ENCODE results near the gene MPZL3.

MPZL3 gene

DNA sequence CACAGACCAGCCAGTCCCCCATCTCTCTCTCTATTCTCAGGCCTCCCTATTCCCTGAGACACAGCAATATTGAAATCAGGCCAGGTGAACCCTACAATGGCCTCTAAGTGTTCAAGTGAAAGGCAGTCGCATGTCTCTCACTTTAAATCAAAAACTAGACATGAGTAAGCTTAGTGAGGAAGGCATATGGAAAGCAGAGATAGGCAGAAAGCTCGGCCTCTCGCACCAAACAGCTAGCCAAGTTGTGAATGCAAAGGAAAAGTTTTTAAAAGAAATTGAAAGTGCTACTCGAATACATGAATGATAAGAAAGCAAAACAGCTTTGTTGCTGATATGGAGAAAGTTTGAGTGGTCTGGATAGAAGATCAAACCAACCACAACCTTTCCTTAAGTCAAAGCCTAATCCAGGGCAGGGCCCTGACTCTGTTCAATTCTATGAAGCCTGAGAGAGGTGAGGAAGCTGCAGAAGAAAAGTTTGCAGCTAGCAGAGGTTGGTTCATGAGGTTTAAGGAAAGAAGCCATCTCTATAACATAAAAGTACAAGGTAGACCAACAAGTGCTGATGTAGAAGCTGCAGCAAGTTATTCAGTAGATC is 31.7 kb upstream of the MPZL3 start:
- Histone ChIP-seq H3K9me3 (ENCODE audit: control insufficient read depth, insufficient read depth, low read length) (no peaks in the 10 kb centered on the region), H3K9ac (ENCODE audit: low read depth, low read length) (no peak overlapping the region), H3K36me3 (ENCODE audit: control insufficient read depth, insufficient read depth, low read length) (no peaks in the 10 kb centered on the region), H3K4me1 (ENCODE audit: control insufficient read depth, insufficient read depth, low read length) (no peaks in the 10 kb centered on the region), H3K4me3 (ENCODE audit: low read depth, low read length) (no peak overlapping the region), H3K27ac (ENCODE audit: low read depth, low read length) (no peak overlapping the region), H3K27me3 (ENCODE audit: control insufficient read depth, insufficient read depth, low read length) (0 out of 2 replicates have a peak, but pooled peaks cover 3% of the 10 kb centered on the region)

DNA sequence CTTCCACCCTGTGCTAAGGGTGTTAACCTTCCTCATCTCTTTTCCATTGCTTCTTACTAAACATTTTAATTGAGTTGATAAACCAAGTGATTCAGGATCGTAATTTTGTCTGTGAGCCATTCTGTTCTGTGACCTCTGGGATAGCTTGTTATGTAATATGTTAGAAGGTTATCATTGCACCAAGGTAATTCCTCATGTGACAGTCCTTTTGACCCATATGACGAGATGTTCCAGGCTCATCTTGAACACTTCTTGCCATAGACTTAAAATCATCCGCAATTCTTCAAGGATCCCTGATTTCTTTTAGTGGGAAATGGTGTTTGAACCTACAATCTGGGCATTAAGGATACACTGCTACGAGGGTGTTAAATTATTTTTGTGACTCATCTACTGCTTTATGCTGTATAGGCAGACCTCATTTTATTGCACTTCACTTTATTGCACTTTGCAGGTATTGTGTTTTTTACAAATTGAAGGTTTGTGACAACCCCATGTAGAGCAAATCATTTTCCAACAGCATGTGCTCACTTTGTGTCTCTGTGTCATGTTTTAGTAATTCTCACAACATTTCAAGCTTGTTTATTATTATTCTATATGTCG is 31.0 kb upstream of the MPZL3 start:
- H3K4me3 ChIP-seq (ENCODE audit: low read depth, low read length), result no peak overlapping the region
- H3K27me3 ChIP-seq (ENCODE audit: control insufficient read depth, insufficient read depth, low read length), result 0 out of 2 replicates have a peak, but pooled peaks cover 3% of the 10 kb centered on the region
- no peaks in the 10 kb centered on the region for H3K9me3 ChIP-seq (ENCODE audit: control insufficient read depth, insufficient read depth, low read length)
- H3K27ac ChIP-seq (ENCODE audit: low read depth, low read length), result no peak overlapping the region
- H3K9ac ChIP-seq (ENCODE audit: low read depth, low read length), result no peak overlapping the region
- H3K36me3 ChIP-seq (ENCODE audit: control insufficient read depth, insufficient read depth, low read length), result no peaks in the 10 kb centered on the region
- no peaks in the 10 kb centered on the region for H3K4me1 ChIP-seq (ENCODE audit: control insufficient read depth, insufficient read depth, low read length)

DNA sequence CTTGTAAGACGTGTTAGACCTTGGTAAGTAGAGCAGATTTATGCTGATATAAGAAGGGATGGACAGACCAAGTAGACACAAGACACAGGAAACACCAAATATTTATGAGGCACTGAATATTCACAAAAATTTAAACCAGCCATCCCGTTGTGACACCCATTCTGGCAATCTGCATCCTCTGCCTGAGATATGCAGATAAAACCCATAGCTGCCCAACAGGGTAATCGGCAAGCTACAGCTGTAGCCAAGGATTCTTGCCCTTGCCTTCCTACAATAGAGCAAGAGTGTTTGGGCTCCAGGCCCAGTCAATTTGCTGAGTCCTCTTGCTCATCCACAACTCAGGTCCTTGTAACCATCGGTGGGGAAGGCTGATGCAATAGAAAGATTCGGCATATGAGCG is 30.4 kb upstream of the MPZL3 start:
- no peaks in the 10 kb centered on the region for H3K9me3 ChIP-seq (ENCODE audit: control insufficient read depth, insufficient read depth, low read length)
- no peak overlapping the region for H3K27ac ChIP-seq (ENCODE audit: low read depth, low read length)
- no peak overlapping the region for H3K4me3 ChIP-seq (ENCODE audit: low read depth, low read length)
- H3K27me3 ChIP-seq (ENCODE audit: control insufficient read depth, insufficient read depth, low read length), result 0 out of 2 replicates have a peak, but pooled peaks cover 3% of the 10 kb centered on the region
- no peak overlapping the region for H3K9ac ChIP-seq (ENCODE audit: low read depth, low read length)
- no peaks in the 10 kb centered on the region for H3K4me1 ChIP-seq (ENCODE audit: control insufficient read depth, insufficient read depth, low read length)
- H3K36me3 ChIP-seq (ENCODE audit: control insufficient read depth, insufficient read depth, low read length), result no peaks in the 10 kb centered on the region

DNA sequence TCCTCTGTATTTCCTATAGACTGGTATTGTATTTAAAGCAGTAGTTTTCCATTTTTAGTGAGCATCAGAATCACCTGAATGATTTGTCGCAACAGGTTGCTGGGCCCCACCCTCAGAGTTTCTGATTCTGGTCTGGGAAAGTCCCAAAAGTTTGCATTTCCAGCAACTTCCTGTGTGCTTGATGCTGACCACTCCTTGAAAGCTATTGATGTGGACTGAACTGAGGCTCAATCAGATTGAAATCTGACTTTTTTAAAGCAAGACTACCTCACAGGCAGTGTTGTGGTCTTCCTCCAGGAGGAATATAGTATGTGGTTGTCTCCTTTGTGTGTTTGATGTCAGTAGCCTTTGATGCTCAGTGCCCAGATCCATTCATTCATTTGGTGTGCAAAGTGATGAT is 29.1 kb upstream of the MPZL3 start:
- Histone ChIP-seq H3K4me3 (ENCODE audit: low read depth, low read length) (no peak overlapping the region), H3K9ac (ENCODE audit: low read depth, low read length) (no peak overlapping the region), H3K36me3 (ENCODE audit: control insufficient read depth, insufficient read depth, low read length) (no peaks in the 10 kb centered on the region), H3K4me1 (ENCODE audit: control insufficient read depth, insufficient read depth, low read length) (no peaks in the 10 kb centered on the region), H3K27ac (ENCODE audit: low read depth, low read length) (no peak overlapping the region), H3K27me3 (ENCODE audit: control insufficient read depth, insufficient read depth, low read length) (0 out of 2 replicates have a peak, but pooled peaks cover 3% of the 10 kb centered on the region), H3K9me3 (ENCODE audit: control insufficient read depth, insufficient read depth, low read length) (no peaks in the 10 kb centered on the region)

DNA sequence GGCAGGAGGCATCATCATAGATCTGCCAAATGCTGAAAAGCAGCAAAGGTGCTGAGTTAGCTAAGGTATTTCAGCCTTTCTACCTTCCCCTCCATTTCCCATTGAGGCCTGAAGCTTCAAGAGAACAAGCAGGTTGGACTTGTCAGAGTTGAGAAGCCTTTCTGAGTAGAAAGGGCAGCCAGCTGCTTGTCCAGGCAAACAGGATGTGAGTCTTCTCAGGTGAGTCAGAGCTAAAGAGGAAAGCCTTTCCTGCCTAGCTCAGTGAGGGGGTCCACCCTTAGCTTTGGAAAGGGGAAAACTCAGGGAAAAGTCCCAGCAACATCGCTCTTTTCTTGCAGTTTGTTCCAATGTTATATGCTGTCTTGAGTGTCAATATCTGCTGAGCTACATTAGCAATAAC is 25.1 kb upstream of the MPZL3 start:
- no peak overlapping the region for H3K9ac ChIP-seq (ENCODE audit: low read depth, low read length)
- no peaks in the 10 kb centered on the region for H3K27me3 ChIP-seq (ENCODE audit: control insufficient read depth, insufficient read depth, low read length)
- peak overlapping the region; percentile 47 for H3K27ac ChIP-seq (ENCODE audit: low read depth, low read length)
- no peak overlapping the region for H3K4me3 ChIP-seq (ENCODE audit: low read depth, low read length)
- H3K9me3 ChIP-seq (ENCODE audit: control insufficient read depth, insufficient read depth, low read length), result no peaks in the 10 kb centered on the region
- H3K36me3 ChIP-seq (ENCODE audit: control insufficient read depth, insufficient read depth, low read length), result no peaks in the 10 kb centered on the region
- no peaks in the 10 kb centered on the region for H3K4me1 ChIP-seq (ENCODE audit: control insufficient read depth, insufficient read depth, low read length)

DNA sequence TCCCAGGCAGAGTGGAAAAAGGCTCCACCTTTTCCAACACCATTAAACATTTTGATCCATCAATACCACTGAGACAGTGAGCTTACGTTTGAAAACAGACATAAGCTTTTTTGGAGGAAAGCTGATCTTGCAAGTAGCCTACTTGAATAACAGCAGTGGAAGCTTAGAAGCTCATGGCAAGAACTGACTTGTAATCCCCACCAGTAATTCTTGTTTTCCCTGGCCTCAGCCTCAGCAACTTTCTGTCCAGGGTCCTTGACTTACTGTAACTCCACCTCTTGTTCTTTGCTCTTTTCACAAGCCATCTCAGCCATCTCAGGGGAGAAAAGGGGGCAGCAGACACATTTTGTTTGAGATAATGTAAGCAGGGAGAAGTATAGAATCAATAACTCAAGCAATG is 24.3 kb upstream of the MPZL3 start:
- H3K27me3 ChIP-seq (ENCODE audit: control insufficient read depth, insufficient read depth, low read length), result peaks cover 2% of the 10 kb centered on the region; the same call in 1 of the 2 replicates
- H3K9me3 ChIP-seq (ENCODE audit: control insufficient read depth, insufficient read depth, low read length), result no peaks in the 10 kb centered on the region
- no peaks in the 10 kb centered on the region for H3K4me1 ChIP-seq (ENCODE audit: control insufficient read depth, insufficient read depth, low read length)
- H3K27ac ChIP-seq (ENCODE audit: low read depth, low read length), result no peak overlapping the region
- no peak overlapping the region for H3K4me3 ChIP-seq (ENCODE audit: low read depth, low read length)
- H3K9ac ChIP-seq (ENCODE audit: low read depth, low read length), result no peak overlapping the region
- H3K36me3 ChIP-seq (ENCODE audit: control insufficient read depth, insufficient read depth, low read length), result no peaks in the 10 kb centered on the region

DNA sequence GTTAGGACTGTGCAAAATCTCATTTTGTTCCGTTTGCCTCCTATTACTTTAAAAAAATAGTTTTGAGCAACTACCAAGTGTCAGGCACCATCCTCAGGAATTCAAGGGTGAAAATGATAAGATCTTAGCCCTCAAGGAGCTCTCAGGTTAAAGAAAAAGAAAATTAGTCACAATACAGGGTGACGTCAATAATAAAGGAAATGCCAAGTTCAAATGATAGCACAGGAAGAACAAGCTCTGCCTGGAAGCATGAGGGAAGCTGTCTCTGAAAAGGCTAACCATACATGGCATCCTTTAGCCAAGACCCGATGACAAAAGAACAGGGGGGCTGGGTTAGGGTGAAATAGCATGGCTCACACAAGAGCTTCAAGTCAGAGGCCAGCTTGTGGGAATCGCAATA is 23.0 kb upstream of the MPZL3 start:
- no peak overlapping the region for H3K9ac ChIP-seq (ENCODE audit: low read depth, low read length)
- no peak overlapping the region for H3K27ac ChIP-seq (ENCODE audit: low read depth, low read length)
- no peaks in the 10 kb centered on the region for H3K36me3 ChIP-seq (ENCODE audit: control insufficient read depth, insufficient read depth, low read length)
- H3K4me1 ChIP-seq (ENCODE audit: control insufficient read depth, insufficient read depth, low read length), result no peaks in the 10 kb centered on the region
- peaks cover 2% of the 10 kb centered on the region; the same call in 1 of the 2 replicates for H3K27me3 ChIP-seq (ENCODE audit: control insufficient read depth, insufficient read depth, low read length)
- no peaks in the 10 kb centered on the region for H3K9me3 ChIP-seq (ENCODE audit: control insufficient read depth, insufficient read depth, low read length)
- no peak overlapping the region for H3K4me3 ChIP-seq (ENCODE audit: low read depth, low read length)

DNA sequence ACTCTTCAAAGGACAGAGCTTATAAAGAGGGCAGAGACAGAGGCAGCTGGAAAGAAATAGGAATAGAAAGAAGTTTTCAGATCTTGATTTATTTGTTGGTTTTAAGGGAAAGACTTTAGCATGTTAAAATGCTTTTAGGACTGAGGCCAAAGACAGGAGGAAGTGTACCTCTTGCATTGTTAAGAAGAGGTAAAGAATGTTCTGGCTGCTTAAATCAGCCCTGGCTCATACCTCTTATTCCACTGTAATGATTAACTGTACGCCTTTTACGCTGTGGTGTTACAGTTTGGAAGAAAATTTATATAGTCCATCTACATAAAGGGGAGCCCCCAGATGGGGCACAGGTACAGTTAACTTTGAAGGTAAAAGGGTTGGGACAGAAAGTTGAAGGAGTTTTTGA is 22.0 kb upstream of the MPZL3 start:
- Histone ChIP-seq H3K36me3 (ENCODE audit: control insufficient read depth, insufficient read depth, low read length) (no peaks in the 10 kb centered on the region), H3K4me1 (ENCODE audit: control insufficient read depth, insufficient read depth, low read length) (no peaks in the 10 kb centered on the region), H3K9me3 (ENCODE audit: control insufficient read depth, insufficient read depth, low read length) (no peaks in the 10 kb centered on the region), H3K27me3 (ENCODE audit: control insufficient read depth, insufficient read depth, low read length) (peaks cover 6% of the 10 kb centered on the region), H3K9ac (ENCODE audit: low read depth, low read length) (no peak overlapping the region), H3K4me3 (ENCODE audit: low read depth, low read length) (no peak overlapping the region), H3K27ac (ENCODE audit: low read depth, low read length) (no peak overlapping the region)

DNA sequence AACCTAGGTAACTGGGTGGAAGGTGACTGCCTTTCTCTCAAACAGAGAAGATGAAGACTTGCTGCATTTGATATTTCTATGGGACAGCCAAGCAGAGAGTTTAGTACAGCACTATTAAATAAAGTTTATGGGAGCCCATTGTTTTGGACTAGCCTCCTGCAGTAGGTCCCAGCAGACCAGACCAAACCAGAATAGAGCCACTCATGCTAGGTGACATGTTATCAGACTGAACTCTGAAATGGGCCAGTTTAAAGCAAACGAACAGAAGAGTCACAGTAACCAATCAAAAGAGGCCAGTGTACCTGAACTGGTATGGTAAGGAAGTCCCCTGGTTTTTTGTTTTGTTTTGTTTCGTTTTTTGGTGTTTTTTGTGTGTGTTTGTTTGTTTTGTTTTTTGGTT is 19.8 kb upstream of the MPZL3 start:
- H3K4me3 ChIP-seq (ENCODE audit: low read depth, low read length), result no peak overlapping the region
- H3K4me1 ChIP-seq (ENCODE audit: control insufficient read depth, insufficient read depth, low read length), result no peaks in the 10 kb centered on the region
- no peak overlapping the region for H3K27ac ChIP-seq (ENCODE audit: low read depth, low read length)
- H3K9me3 ChIP-seq (ENCODE audit: control insufficient read depth, insufficient read depth, low read length), result no peaks in the 10 kb centered on the region
- no peaks in the 10 kb centered on the region for H3K36me3 ChIP-seq (ENCODE audit: control insufficient read depth, insufficient read depth, low read length)
- H3K9ac ChIP-seq (ENCODE audit: low read depth, low read length), result no peak overlapping the region
- peaks cover 13% of the 10 kb centered on the region for H3K27me3 ChIP-seq (ENCODE audit: control insufficient read depth, insufficient read depth, low read length)

DNA sequence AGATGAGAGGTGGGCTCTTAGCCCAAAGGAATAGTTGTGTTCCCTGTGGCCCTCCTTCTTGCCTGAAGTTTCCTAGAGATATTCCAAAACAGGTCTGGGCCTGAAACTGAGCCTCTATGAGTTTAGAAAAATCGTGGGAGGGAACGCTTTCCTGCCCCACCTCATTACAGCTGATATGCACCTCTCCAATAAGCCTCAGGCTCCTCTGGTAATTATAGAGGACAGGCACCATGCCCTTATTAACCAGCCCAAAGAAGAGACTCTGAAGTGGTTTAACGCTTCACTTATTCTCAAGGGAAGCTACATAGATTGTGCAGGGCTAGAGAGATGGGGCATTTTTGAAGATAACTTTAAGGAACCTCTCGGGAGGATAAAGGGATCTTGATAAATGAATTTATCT is 15.3 kb upstream of the MPZL3 start:
- H3K27me3 ChIP-seq (ENCODE audit: control insufficient read depth, insufficient read depth, low read length), result peaks cover 57% of the 10 kb centered on the region

DNA sequence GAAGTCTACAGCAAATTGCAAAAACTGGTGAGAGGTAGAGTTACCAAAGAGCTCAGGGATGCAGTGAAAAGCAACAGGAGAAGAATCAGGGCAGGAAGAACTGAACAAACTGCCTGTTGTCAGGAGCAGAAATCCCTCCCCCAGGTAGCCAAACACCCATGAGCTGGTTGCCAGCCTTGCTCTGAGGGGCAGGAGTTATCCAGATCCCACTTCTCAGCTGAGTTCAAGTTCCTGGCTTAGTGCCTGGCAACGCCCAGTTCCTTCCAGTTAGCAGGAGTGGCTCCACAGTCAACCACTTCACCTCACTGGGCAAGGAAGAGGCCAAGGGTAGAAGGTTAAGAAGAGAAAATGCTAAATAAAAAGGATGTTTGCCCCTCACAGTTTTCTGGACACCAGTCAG is 13.8 kb upstream of the MPZL3 start:
- Histone ChIP-seq H3K36me3 (ENCODE audit: control insufficient read depth, insufficient read depth, low read length) (no peaks in the 10 kb centered on the region), H3K27ac (ENCODE audit: low read depth, low read length) (no peak overlapping the region), H3K4me1 (ENCODE audit: control insufficient read depth, insufficient read depth, low read length) (peaks cover 22% of the 10 kb centered on the region), H3K9me3 (ENCODE audit: control insufficient read depth, insufficient read depth, low read length) (no peaks in the 10 kb centered on the region), H3K9ac (ENCODE audit: low read depth, low read length) (no peak overlapping the region), H3K27me3 (ENCODE audit: control insufficient read depth, insufficient read depth, low read length) (peaks cover 66% of the 10 kb centered on the region), H3K4me3 (ENCODE audit: low read depth, low read length) (no peak overlapping the region)

More for the DNA sequence above, 15.3 kb upstream of the MPZL3 start:
- H3K27ac ChIP-seq (ENCODE audit: low read depth, low read length), result no peak overlapping the region
- H3K9ac ChIP-seq (ENCODE audit: low read depth, low read length), result no peak overlapping the region
- no peak overlapping the region for H3K4me3 ChIP-seq (ENCODE audit: low read depth, low read length)
- H3K9me3 ChIP-seq (ENCODE audit: control insufficient read depth, insufficient read depth, low read length), result no peaks in the 10 kb centered on the region
- H3K4me1 ChIP-seq (ENCODE audit: control insufficient read depth, insufficient read depth, low read length), result peaks cover 22% of the 10 kb centered on the region
- H3K36me3 ChIP-seq (ENCODE audit: control insufficient read depth, insufficient read depth, low read length), result no peaks in the 10 kb centered on the region

Data from HUES48 (cell line).